ENCODE data around the gene RD3L. TPM values are rescaled to one million over a fixed set of nuclear protein-coding genes. Genes with fewer than 3 reads are reported as not detected.

The RD3L gene
- total RNA-seq, 1 donor from 2014 or later: not detected

- DNase-seq (no peak), ATAC-seq (no peak)
- H3K27me3 ChIP-seq (ENCODE audit: low read depth): no peaks in the 10 kb centered on the region
- no peak overlapping the region for H3K27ac ChIP-seq
- H3K36me3 ChIP-seq: no peaks in the 10 kb centered on the region
- no peak overlapping the region for H3K4me3 ChIP-seq
- intact Hi-C loops (cut with DNase I): no loop called here
- TF ChIP-seq CTCF (IDR thresholded peaks at IDR 0.05): no peak
- H3K9me3 ChIP-seq: no peaks in the 10 kb centered on the region
- no peaks in the 10 kb centered on the region for H3K4me1 ChIP-seq
These were observed 18.2 kb upstream of the RD3L start for GRCh38 chr14:103960457-103961055.

- Histone ChIP-seq H3K4me3 (no peak overlapping the region), H3K36me3 (no peaks in the 10 kb centered on the region), H3K4me1 (no peaks in the 10 kb centered on the region), H3K27ac (no peak overlapping the region), H3K9me3 (no peaks in the 10 kb centered on the region), H3K27me3 (ENCODE audit: low read depth) (no peaks in the 10 kb centered on the region)
- DNase-seq (no peak), ATAC-seq (no peak)
- intact Hi-C loops (cut with DNase I): no loop called here
- TF ChIP-seq CTCF (IDR thresholded peaks at IDR 0.05): no peak
These were observed 6.9 kb upstream of the RD3L start for GRCh38 chr14:103949131-103949790.

- no peak for TF ChIP-seq CTCF (IDR thresholded peaks at IDR 0.05)
- H3K4me1 ChIP-seq: no peaks in the 10 kb centered on the region
- H3K27ac ChIP-seq: no peak overlapping the region
- no peaks in the 10 kb centered on the region for H3K36me3 ChIP-seq
- intact Hi-C loops (cut with DNase I): no loop called here
- ATAC-seq (no peak), DNase-seq (no peak)
- H3K4me3 ChIP-seq: no peak overlapping the region
- H3K27me3 ChIP-seq (ENCODE audit: low read depth): no peaks in the 10 kb centered on the region
- H3K9me3 ChIP-seq: no peaks in the 10 kb centered on the region
These were observed 6.1 kb upstream of the RD3L start for GRCh38 chr14:103948442-103948841.

GRCh38 chr14:103946975-103947374, 4.6 kb upstream of the RD3L start:
- no peaks in the 10 kb centered on the region for H3K27me3 ChIP-seq (ENCODE audit: low read depth)
- H3K27ac ChIP-seq: no peak overlapping the region
- ATAC-seq (no peak), DNase-seq (no peak)
- H3K4me3 ChIP-seq: no peak overlapping the region
- no peaks in the 10 kb centered on the region for H3K36me3 ChIP-seq
- no peak for TF ChIP-seq CTCF (IDR thresholded peaks at IDR 0.05)
- H3K4me1 ChIP-seq: no peaks in the 10 kb centered on the region
- intact Hi-C loops (cut with DNase I): no loop called here
- no peaks in the 10 kb centered on the region for H3K9me3 ChIP-seq

- Histone ChIP-seq H3K4me1 (no peaks in the 10 kb centered on the region), H3K27ac (no peak overlapping the region), H3K4me3 (no peak overlapping the region), H3K27me3 (ENCODE audit: low read depth) (peaks cover 4% of the 10 kb centered on the region), H3K9me3 (no peaks in the 10 kb centered on the region), H3K36me3 (no peaks in the 10 kb centered on the region)
- no peak for TF ChIP-seq CTCF (IDR thresholded peaks at IDR 0.05)
- ATAC-seq (no peak), DNase-seq (no peak)
- intact Hi-C loops (cut with DNase I): no loop called here
These were observed 1.3 kb upstream of the RD3L start for GRCh38 chr14:103943673-103944072.

Data from lower lobe of right lung (tissue), 2 donors.